H1 (cell line): ENCODE data around the gene GSE1. TPM values are rescaled to one million over a fixed set of nuclear protein-coding genes. Genes with fewer than 3 reads are reported as not detected.
"Not testable (repeated sequence)": the region's sequence is repeated elsewhere in the genome, so short reads cannot be mapped to it uniquely, and the experiment has no call there.

Source experiments
- CTCF ChIA-PET: fragments of 300-600 bp; sonication (Branson Sonifier 250); formaldehyde crosslinking; loops from one replicate; lab custom pipeline; 2021; ENCODE audit not compliant: partially characterized antibody; lab: Charles Lee
- POLR2A ChIA-PET: fragments of 300-600 bp; sonication (Branson Sonifier 250); formaldehyde crosslinking; loops from one replicate; lab custom pipeline; 2021; ENCODE audit warnings: inconsistent platforms; ENCODE audit not compliant: partially characterized antibody; lab: Charles Lee
- DNase-seq, 2 experiments: peaks; one replicate each; pipeline versions ENCODE4 v3.0.0 to v3.0.0-alpha.2; 2010 to 2022; ENCODE audit warnings: low spot score in 2 of 2, low read depth in 1 of 2, mixed read lengths in 1 of 2
- FAIRE-seq: peaks from 2 replicates; lab custom pipeline; 2011; peaks lifted over from hg19 to GRCh38; lab: Jason Lieb, UNC
- H2AFZ ChIP-seq: 2 replicates; pipeline ENCODE4 v1.8.1; 2012; ENCODE audit warnings: low read length, inconsistent platforms
- H2AK5ac ChIP-seq: 2 replicates; pipeline ENCODE4 v1.6.1; 2013; ENCODE audit warnings: low read depth, low read length
- H2BK120ac ChIP-seq: replicated peaks from 2 replicates; pipeline ENCODE3; 2013; ENCODE audit warnings: low read depth, low read length, inconsistent platforms
- H2BK12ac ChIP-seq: 2 replicates; pipeline ENCODE4 v1.6.1; 2013; ENCODE audit warnings: low read depth, low read length
- H2BK15ac ChIP-seq: 2 replicates; pipeline ENCODE4 v1.6.1; 2013; ENCODE audit warnings: low read length
- H2BK20ac ChIP-seq: 2 replicates; pipeline ENCODE4 v1.6.1; 2013; ENCODE audit warnings: low read length
- H2BK5ac ChIP-seq: 2 replicates; pipeline ENCODE4 v1.6.1; 2013; ENCODE audit warnings: low read depth, low read length
- H3K14ac ChIP-seq: 2 replicates; pipeline ENCODE4 v1.6.1; 2013; ENCODE audit warnings: inconsistent platforms; ENCODE audit not compliant: insufficient read length
- H3K18ac ChIP-seq: 2 replicates; pipeline ENCODE4 v1.6.1; 2013; ENCODE audit warnings: low read length; ENCODE audit errors: extremely low read depth
- H3K23ac ChIP-seq: 2 replicates; pipeline ENCODE4 v1.6.1; 2013; ENCODE audit warnings: inconsistent platforms; ENCODE audit not compliant: insufficient read length
- H3K23me2 ChIP-seq: 2 replicates; pipeline ENCODE4 v1.6.1; 2013; ENCODE audit warnings: low read depth, low read length
- H3K27ac ChIP-seq: 2 replicates; pipeline ENCODE4 v1.6.1; 2011; ENCODE audit warnings: low read depth, low read length, inconsistent platforms
- H3K27me3 ChIP-seq, 4 experiments: replicated peaks in 1 of 4; 1 replicate in 1 of 4; 2 replicates in 3 of 4; pipeline versions ENCODE4 v1.6.1 to v1.8.1; 2011 to 2013; ENCODE audit warnings: low read length in 3 of 4, mild to moderate bottlenecking in 3 of 4, inconsistent platforms in 2 of 4, mixed read lengths in 2 of 4, moderate library complexity in 1 of 4; ENCODE audit not compliant: control insufficient read depth in 3 of 4, insufficient read depth in 3 of 4; ENCODE audit errors: extremely low read depth in 1 of 4
- H3K36me3 ChIP-seq, 4 experiments: 2 replicates each; pipeline versions ENCODE4 v1.6.1 to v1.8.1; 2011 to 2013; ENCODE audit warnings: mild to moderate bottlenecking in 4 of 4, low read length in 3 of 4, moderate library complexity in 2 of 4, control low read depth in 1 of 4, inconsistent platforms in 1 of 4; ENCODE audit not compliant: insufficient read depth in 4 of 4, control insufficient read depth in 2 of 4
- H3K4ac ChIP-seq: replicated peaks from 2 replicates; pipeline ENCODE3; 2013; ENCODE audit warnings: low read length, low read depth, mixed read lengths, inconsistent platforms; ENCODE audit not compliant: insufficient read length
- H3K4me1 ChIP-seq, 4 experiments: replicated peaks in 1 of 4; 1 replicate in 1 of 4; 2 replicates in 3 of 4; pipeline versions ENCODE4 v1.6.1 to v1.8.1; 2011 to 2013; ENCODE audit warnings: low read length in 3 of 4, inconsistent platforms in 2 of 4, mixed read lengths in 1 of 4; ENCODE audit not compliant: insufficient read depth in 4 of 4, control insufficient read depth in 3 of 4
- H3K4me2 ChIP-seq, 2 experiments: 2 replicates each; pipeline versions ENCODE4 v1.6.1 to v1.8.1; 2011 to 2013; ENCODE audit warnings: low read depth in 2 of 2, low read length in 2 of 2, control low read depth in 1 of 2, inconsistent platforms in 1 of 2, mild to moderate bottlenecking in 1 of 2; ENCODE audit not compliant: insufficient read depth in 1 of 2
- H3K4me3 ChIP-seq, 4 experiments: fragments of 200-600, 300-600 bp in 1 of 4; sonication (generic), shearing (Covaris generic), sonication (Bioruptor Twin) in 1 of 4; 2 replicates each; pipeline versions ENCODE4 v1.5.1 to v1.8.1; 2011 to 2016; ENCODE audit warnings: low read length in 4 of 4, low read depth in 3 of 4, control low read depth in 2 of 4, inconsistent platforms in 2 of 4, mild to moderate bottlenecking in 2 of 4, mixed read lengths in 1 of 4, moderate library complexity in 1 of 4; ENCODE audit not compliant: insufficient read depth in 2 of 4; ENCODE audit errors: extremely low read depth in 1 of 4
- H3K56ac ChIP-seq: replicated peaks from 2 replicates; pipeline ENCODE3; 2013; ENCODE audit warnings: low read depth, mild to moderate bottlenecking, mixed read lengths, low read length, inconsistent platforms; ENCODE audit not compliant: insufficient read length
- H3K79me1 ChIP-seq: 2 replicates; pipeline ENCODE4 v1.6.1; 2013; ENCODE audit warnings: low read depth, low read length, control low read depth
- H3K79me2 ChIP-seq, 2 experiments: 2 replicates each; pipeline versions ENCODE4 v1.6.1 to v1.8.1; 2012 to 2013; ENCODE audit warnings: low read length in 2 of 2, mild to moderate bottlenecking in 2 of 2, inconsistent platforms in 1 of 2; ENCODE audit not compliant: insufficient read depth in 2 of 2, control insufficient read depth in 1 of 2
- H3K9ac ChIP-seq, 4 experiments: replicated peaks in 1 of 4; 1 replicate in 1 of 4; 2 replicates in 3 of 4; pipeline versions ENCODE4 v1.6.1 to v1.8.1; 2011 to 2013; ENCODE audit warnings: low read depth in 3 of 4, low read length in 3 of 4, control low read depth in 2 of 4, mild to moderate bottlenecking in 2 of 4, moderate library complexity in 2 of 4, inconsistent platforms in 1 of 4; ENCODE audit errors: extremely low read depth in 1 of 4
- H3K9me3 ChIP-seq, 2 experiments: 2 replicates each; pipeline versions ENCODE4 v1.6.1 to v1.8.1; 2012 to 2013; ENCODE audit warnings: mild to moderate bottlenecking in 2 of 2, moderate library complexity in 2 of 2, control low read depth in 1 of 2, inconsistent platforms in 1 of 2, low read depth in 1 of 2, low read length in 1 of 2, mixed read lengths in 1 of 2; ENCODE audit not compliant: insufficient read depth in 2 of 2
- H4K20me1 ChIP-seq, 2 experiments: replicated peaks in 1 of 2; 2 replicates each; pipeline versions ENCODE3 to v1.8.1; 2011 to 2013; ENCODE audit warnings: inconsistent platforms in 2 of 2, low read length in 2 of 2, mild to moderate bottlenecking in 1 of 2; ENCODE audit not compliant: insufficient read depth in 2 of 2, control insufficient read depth in 1 of 2
- H4K5ac ChIP-seq: 2 replicates; pipeline ENCODE4 v1.6.1; 2013; ENCODE audit warnings: low read length, low read depth, mixed read lengths, inconsistent platforms; ENCODE audit not compliant: insufficient read length
- H4K8ac ChIP-seq: 2 replicates; pipeline ENCODE4 v1.8.0; 2013; ENCODE audit warnings: mild to moderate bottlenecking, moderate library complexity, low read length, inconsistent platforms; ENCODE audit not compliant: insufficient read depth; ENCODE audit errors: extremely low read depth
- H4K91ac ChIP-seq: replicated peaks from 2 replicates; pipeline ENCODE3; 2013; ENCODE audit warnings: low read length, mixed read lengths, inconsistent platforms; ENCODE audit not compliant: insufficient read length
- CREB1 ChIP-seq: IDR thresholded peaks from 2 replicates; pipeline ENCODE4 v1.6.1; 2012; ENCODE audit warnings: inconsistent platforms
- EGR1 ChIP-seq: IDR thresholded peaks from 2 replicates; pipeline ENCODE4 v1.6.1; 2011; ENCODE audit warnings: low read depth, low read length, borderline replicate concordance
- NRF1 ChIP-seq: IDR thresholded peaks from 2 replicates; pipeline ENCODE4 v1.6.1; 2011; ENCODE audit warnings: mild to moderate bottlenecking, low read depth, low read length, improper control_type of control experiment
- TAF7 ChIP-seq: optimal IDR thresholded peaks from 2 replicates; pipeline ENCODE3; 2011; ENCODE audit warnings: low read depth, mild to moderate bottlenecking, inconsistent platforms, low read length, moderate library complexity, borderline replicate concordance
- WGBS, 2 experiments: shearing (Covaris generic) in 1 of 2; methylation state at CpG; one replicate each; pipeline versions ENCODE4 v1.1.6 to v1.1.7; 2013 to 2015; ENCODE audit warnings: low lambda C conversion rate in 2 of 2, mixed read lengths in 2 of 2, inconsistent platforms in 1 of 2, low coverage in 1 of 2, missing lambda C conversion rate in 1 of 2; ENCODE audit not compliant: insufficient replicate concordance in 2 of 2, insufficient coverage in 1 of 2, insufficient read length in 1 of 2; ENCODE audit errors: extremely low coverage in 1 of 2, missing lambda C conversion rate in 1 of 2; 5-methylcytosine and 5-hydroxymethylcytosine counted together
- polyA plus RNA-seq, 7 experiments: library from polyadenylated mRNA; depleted of rRNA in 3 of 7; stranded (reverse) in 5 of 7; unstranded in 2 of 7; fragments of >200 nt in 5 of 7; fragments of 200-250 nt in 2 of 7; gene quantifications; 1 replicate in 5 of 7; 2 replicates in 1 of 7; 4 replicates in 1 of 7; pipeline versions ENCODE4 v1.2.1 to v1.2.3, GENCODE V29; 2011 to 2013; ENCODE audit warnings: missing spikeins in 2 of 7, mixed read lengths in 2 of 7
- total RNA-seq: library from RNA; stranded (reverse); fragmentation: NEBNext Ultra II Directional; extraction: Animal tissue kit (Norgen Biotek cat#: 25700); gene quantifications from 2 replicates; pipeline ENCODE4 v1.2.1, GENCODE V29; 2021
- TF ChIP-seq, protein P1 (sequence below): IDR thresholded peaks from 2 replicates; pipeline ENCODE4 v1.6.1; 2012; ENCODE audit warnings: low read length, inconsistent platforms

GSE1 gene
- total and polyA plus RNA-seq, 2 of the 8 experiments (the other 6 are each of a cell fraction or from before 2014, with no cell fraction given) = 26.0 to 65.6 TPM

DNA sequence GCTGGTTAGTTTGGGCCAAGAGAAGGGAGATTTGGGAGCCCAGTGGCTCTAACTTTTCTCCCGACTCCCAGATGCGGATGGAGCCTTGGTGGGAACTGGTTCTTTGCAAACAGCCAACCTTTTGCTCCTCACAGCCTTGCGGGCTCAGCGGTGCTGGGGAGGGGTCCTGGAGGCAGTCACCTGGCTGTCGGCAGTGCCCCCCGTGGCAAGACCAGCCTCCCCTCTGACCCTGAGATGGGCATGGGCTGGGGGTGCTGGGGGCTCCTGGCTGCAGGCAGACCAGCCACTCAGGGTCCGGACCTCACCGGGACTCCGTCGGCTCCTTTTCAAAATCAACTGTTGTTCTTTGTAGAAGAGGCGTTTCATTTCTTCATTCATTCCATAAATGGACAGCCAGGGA is 21.7 kb upstream of the GSE1 start (continued):
- TF ChIP-seq, protein P1, sequence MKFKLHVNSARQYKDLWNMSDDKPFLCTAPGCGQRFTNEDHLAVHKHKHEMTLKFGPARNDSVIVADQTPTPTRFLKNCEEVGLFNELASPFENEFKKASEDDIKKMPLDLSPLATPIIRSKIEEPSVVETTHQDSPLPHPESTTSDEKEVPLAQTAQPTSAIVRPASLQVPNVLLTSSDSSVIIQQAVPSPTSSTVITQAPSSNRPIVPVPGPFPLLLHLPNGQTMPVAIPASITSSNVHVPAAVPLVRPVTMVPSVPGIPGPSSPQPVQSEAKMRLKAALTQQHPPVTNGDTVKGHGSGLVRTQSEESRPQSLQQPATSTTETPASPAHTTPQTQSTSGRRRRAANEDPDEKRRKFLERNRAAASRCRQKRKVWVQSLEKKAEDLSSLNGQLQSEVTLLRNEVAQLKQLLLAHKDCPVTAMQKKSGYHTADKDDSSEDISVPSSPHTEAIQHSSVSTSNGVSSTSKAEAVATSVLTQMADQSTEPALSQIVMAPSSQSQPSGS = no peak
- TF ChIP-seq CREB1 (no peak), NRF1 (no peak), TAF7 (no peak), EGR1 (no peak)

DNA sequence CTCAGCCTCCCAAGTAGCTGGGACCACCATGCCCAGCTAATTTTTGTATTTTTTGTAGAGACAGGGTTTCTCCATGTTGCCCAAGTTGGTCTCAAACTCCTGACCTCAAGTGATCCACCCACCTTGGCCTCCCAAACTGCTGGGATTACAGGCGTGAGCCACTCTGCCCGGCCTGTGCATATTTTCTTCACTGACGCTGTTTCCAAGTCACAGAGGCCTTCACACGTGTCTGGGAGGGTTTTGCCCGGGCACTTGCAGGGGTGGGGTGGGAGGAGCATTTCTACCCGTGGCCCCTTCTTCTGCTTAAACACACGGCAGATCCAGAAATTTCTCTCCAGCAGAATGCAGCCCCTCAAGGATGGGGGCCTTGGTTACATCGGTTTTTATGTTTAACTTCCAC is 20.8 kb upstream of the GSE1 start:
- Histone ChIP-seq H4K20me1 (peaks cover 3 to 15% of the 10 kb centered on the region in 2 experiments), H3K4me1 (peaks cover 5 to 31% (median 22%) of the 10 kb centered on the region in 4 experiments), H3K79me1 (peaks cover 10% of the 10 kb centered on the region), H3K79me2 (peaks cover 6 to 27% of the 10 kb centered on the region in 2 experiments; a peak in 3 of 4 replicates), H3K23me2 (peaks cover 11% of the 10 kb centered on the region)
- H4K91ac ChIP-seq, H3K9me3 ChIP-seq, H2BK12ac ChIP-seq, H3K4ac ChIP-seq, H2AFZ ChIP-seq, H3K56ac ChIP-seq, DNase-seq, H3K36me3 ChIP-seq, H3K27ac ChIP-seq, H2BK15ac ChIP-seq, FAIRE-seq, H3K4me3 ChIP-seq, H3K18ac ChIP-seq, H3K4me2 ChIP-seq, H2BK20ac ChIP-seq, H3K14ac ChIP-seq, H4K8ac ChIP-seq, H3K23ac ChIP-seq, H2BK5ac ChIP-seq, H3K27me3 ChIP-seq, H2AK5ac ChIP-seq, H3K9ac ChIP-seq, H4K5ac ChIP-seq, H2BK120ac ChIP-seq: not testable (repeated sequence)
- 62% methylated on average over 8 of the region's 8 CpGs; no CpG with 5 or more reads in 1 of the 2 experiments for WGBS, 2 experiments
- ChIA-PET POLR2A (interaction anchor here (1.7 to 1.9 kb wide), 3 partner anchors 10 to 39 kb away, joined by 3 to 11 read pairs (median 7); no protein-coding TSS in a partner anchor), CTCF (interaction anchor here (0.7 to 3.3 kb wide), 18 partner anchors 10 to 172 kb away, joined by 3 to 20 read pairs (median 6); no protein-coding TSS in a partner anchor)
